ENCODE data around the gene CASP5.

CASP5 gene

DNA sequence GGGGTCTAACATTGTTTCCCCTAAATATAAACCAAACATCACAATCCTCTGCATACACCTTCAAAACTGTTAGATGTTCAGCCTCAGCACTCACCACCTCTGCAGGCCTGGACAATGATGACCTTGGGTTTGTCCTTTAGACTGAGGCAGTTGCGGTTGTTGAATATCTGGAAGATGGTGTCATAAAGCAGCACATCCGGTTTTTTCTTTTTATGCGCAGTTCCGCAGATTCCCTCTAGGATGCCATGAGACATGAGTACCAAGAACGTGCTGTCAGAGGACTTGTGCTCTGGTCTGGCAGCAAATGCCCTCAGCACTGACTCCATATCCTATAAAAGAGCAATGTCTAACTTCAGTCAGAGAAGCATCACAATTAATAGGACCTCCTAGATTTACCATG is 22.8 kb downstream of the CASP5 start:
- TF ChIP-seq ZNF274 (IDR thresholded peaks at IDR 0.05; ENCODE audit: low read depth, low read length) (no peak), YY1 (IDR thresholded peaks at IDR 0.05; ENCODE audit: insufficient read depth, insufficient read length) (no peak), SUZ12 (IDR thresholded peaks at IDR 0.05; ENCODE audit: extremely low read depth, insufficient read depth, insufficient read length) (no peak)
- no peaks in the 10 kb centered on the region for H3K27me3 ChIP-seq (ENCODE audit: insufficient read depth, insufficient read length)

DNA sequence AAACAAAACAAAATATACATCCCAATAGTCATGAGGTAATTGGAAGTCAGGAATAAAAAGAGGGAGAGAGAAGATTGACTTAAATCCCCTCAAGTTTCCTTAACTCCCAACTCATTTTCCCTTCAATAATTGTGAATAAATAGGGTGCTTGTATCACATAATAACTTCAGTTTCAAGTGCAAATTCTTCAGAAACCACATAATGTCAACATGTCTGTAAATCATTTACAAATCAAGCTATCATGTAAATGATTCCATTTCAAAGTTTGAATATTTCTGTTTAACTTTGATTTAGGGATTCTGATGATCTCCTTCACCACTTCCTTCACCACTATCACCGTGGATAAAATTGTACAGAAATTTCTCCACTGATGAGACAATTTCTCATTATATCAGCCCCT is 23.2 kb downstream of the CASP5 start:
- DNase-seq (ENCODE audit: low read depth, low spot score): no peak
- H3K27me3 ChIP-seq (ENCODE audit: insufficient read depth, insufficient read length): no peaks in the 10 kb centered on the region
- no peaks in the 10 kb centered on the region for H3K9me3 ChIP-seq (ENCODE audit: insufficient read depth, low read length)
- H3K4me3 ChIP-seq (ENCODE audit: insufficient read length, low read depth): no peak overlapping the region
- H3K4me1 ChIP-seq (ENCODE audit: insufficient read depth, insufficient read length): no peaks in the 10 kb centered on the region
- no peak overlapping the region for H3K9ac ChIP-seq (ENCODE audit: insufficient read length, low read depth)
- TF ChIP-seq YY1 (IDR thresholded peaks at IDR 0.05; ENCODE audit: insufficient read depth, insufficient read length): no peak
- no peak for TF ChIP-seq SUZ12 (IDR thresholded peaks at IDR 0.05; ENCODE audit: extremely low read depth, insufficient read depth, insufficient read length)
- TF ChIP-seq ZNF274 (IDR thresholded peaks at IDR 0.05; ENCODE audit: low read depth, low read length): no peak
- H3K36me3 ChIP-seq (ENCODE audit: insufficient read depth, insufficient read length, low read length): no peaks in the 10 kb centered on the region

More for the DNA sequence above, 22.8 kb downstream of the CASP5 start:
- no peaks in the 10 kb centered on the region for H3K9me3 ChIP-seq (ENCODE audit: insufficient read depth, low read length)
- no peak overlapping the region for H3K9ac ChIP-seq (ENCODE audit: insufficient read length, low read depth)
- DNase-seq (ENCODE audit: low read depth, low spot score): no peak
- H3K36me3 ChIP-seq (ENCODE audit: insufficient read depth, insufficient read length, low read length): no peaks in the 10 kb centered on the region
- H3K4me3 ChIP-seq (ENCODE audit: insufficient read length, low read depth): no peak overlapping the region
- H3K4me1 ChIP-seq (ENCODE audit: insufficient read depth, insufficient read length): no peaks in the 10 kb centered on the region

GRCh38 chr11:104997288-104997687 is 25.7 kb downstream of the CASP5 start:
- no peak overlapping the region for H3K4me3 ChIP-seq (ENCODE audit: insufficient read length, low read depth)
- H3K9me3 ChIP-seq (ENCODE audit: insufficient read depth, low read length): no peaks in the 10 kb centered on the region
- H3K27me3 ChIP-seq (ENCODE audit: insufficient read depth, insufficient read length): no peaks in the 10 kb centered on the region
- no peak for DNase-seq (ENCODE audit: low read depth, low spot score)
- no peaks in the 10 kb centered on the region for H3K36me3 ChIP-seq (ENCODE audit: insufficient read depth, insufficient read length, low read length)
- TF ChIP-seq SUZ12 (IDR thresholded peaks at IDR 0.05; ENCODE audit: extremely low read depth, insufficient read depth, insufficient read length) (no peak), ZNF274 (IDR thresholded peaks at IDR 0.05; ENCODE audit: low read depth, low read length) (no peak), YY1 (IDR thresholded peaks at IDR 0.05; ENCODE audit: insufficient read depth, insufficient read length) (no peak)
- H3K4me1 ChIP-seq (ENCODE audit: insufficient read depth, insufficient read length): no peaks in the 10 kb centered on the region
- no peak overlapping the region for H3K9ac ChIP-seq (ENCODE audit: insufficient read length, low read depth)

GRCh38 chr11:104995001-104995408 is 28.0 kb downstream of the CASP5 start:
- no peaks in the 10 kb centered on the region for H3K9me3 ChIP-seq (ENCODE audit: insufficient read depth, low read length)
- DNase-seq (ENCODE audit: low read depth, low spot score): no peak
- no peak overlapping the region for H3K4me3 ChIP-seq (ENCODE audit: insufficient read length, low read depth)
- no peak overlapping the region for H3K9ac ChIP-seq (ENCODE audit: insufficient read length, low read depth)
- H3K36me3 ChIP-seq (ENCODE audit: insufficient read depth, insufficient read length, low read length): no peaks in the 10 kb centered on the region
- no peaks in the 10 kb centered on the region for H3K27me3 ChIP-seq (ENCODE audit: insufficient read depth, insufficient read length)
- H3K4me1 ChIP-seq (ENCODE audit: insufficient read depth, insufficient read length): no peaks in the 10 kb centered on the region
- no peak for TF ChIP-seq ZNF274 (IDR thresholded peaks at IDR 0.05; ENCODE audit: low read depth, low read length)

- H3K4me3 ChIP-seq (ENCODE audit: insufficient read length, low read depth): no peak overlapping the region
- no peak overlapping the region for H3K9ac ChIP-seq (ENCODE audit: insufficient read length, low read depth)
- no peaks in the 10 kb centered on the region for H3K4me1 ChIP-seq (ENCODE audit: insufficient read depth, insufficient read length)
- H3K27me3 ChIP-seq (ENCODE audit: insufficient read depth, insufficient read length): no peaks in the 10 kb centered on the region
- no peaks in the 10 kb centered on the region for H3K9me3 ChIP-seq (ENCODE audit: insufficient read depth, low read length)
- no peak for DNase-seq (ENCODE audit: low read depth, low spot score)
- TF ChIP-seq YY1 (IDR thresholded peaks at IDR 0.05; ENCODE audit: insufficient read depth, insufficient read length) (no peak), SUZ12 (IDR thresholded peaks at IDR 0.05; ENCODE audit: extremely low read depth, insufficient read depth, insufficient read length) (no peak), ZNF274 (IDR thresholded peaks at IDR 0.05; ENCODE audit: low read depth, low read length) (no peak)
- H3K36me3 ChIP-seq (ENCODE audit: insufficient read depth, insufficient read length, low read length): no peaks in the 10 kb centered on the region
These were observed 30.2 kb downstream of the CASP5 start for GRCh38 chr11:104992781-104993180.

- TF ChIP-seq SUZ12 (IDR thresholded peaks at IDR 0.05; ENCODE audit: extremely low read depth, insufficient read depth, insufficient read length): no peak
- no peak for TF ChIP-seq ZNF274 (IDR thresholded peaks at IDR 0.05; ENCODE audit: low read depth, low read length)
- H3K36me3 ChIP-seq (ENCODE audit: insufficient read depth, insufficient read length, low read length): no peaks in the 10 kb centered on the region
- H3K4me1 ChIP-seq (ENCODE audit: insufficient read depth, insufficient read length): no peaks in the 10 kb centered on the region
- no peak overlapping the region for H3K9ac ChIP-seq (ENCODE audit: insufficient read length, low read depth)
- no peak overlapping the region for H3K4me3 ChIP-seq (ENCODE audit: insufficient read length, low read depth)
- no peaks in the 10 kb centered on the region for H3K27me3 ChIP-seq (ENCODE audit: insufficient read depth, insufficient read length)
- H3K9me3 ChIP-seq (ENCODE audit: insufficient read depth, low read length): no peaks in the 10 kb centered on the region
- DNase-seq (ENCODE audit: low read depth, low spot score): no peak
These were observed 31.0 kb downstream of the CASP5 start for GRCh38 chr11:104991994-104992393.

GRCh38 chr11:104984808-104985207 is 38.2 kb downstream of the CASP5 start:
- no peak for TF ChIP-seq YY1 (IDR thresholded peaks at IDR 0.05; ENCODE audit: insufficient read depth, insufficient read length)
- no peak for TF ChIP-seq SUZ12 (IDR thresholded peaks at IDR 0.05; ENCODE audit: extremely low read depth, insufficient read depth, insufficient read length)
- no peak for TF ChIP-seq ZNF274 (IDR thresholded peaks at IDR 0.05; ENCODE audit: low read depth, low read length)
- no peak overlapping the region for H3K4me3 ChIP-seq (ENCODE audit: insufficient read length, low read depth)

GRCh38 chr11:104979839-104980238 is 43.1 kb downstream of the CASP5 start:
- no peak for DNase-seq (ENCODE audit: low read depth, low spot score)
- H3K36me3 ChIP-seq (ENCODE audit: insufficient read depth, insufficient read length, low read length): no peaks in the 10 kb centered on the region
- no peaks in the 10 kb centered on the region for H3K4me1 ChIP-seq (ENCODE audit: insufficient read depth, insufficient read length)
- H3K9me3 ChIP-seq (ENCODE audit: insufficient read depth, low read length): no peaks in the 10 kb centered on the region; the same call in 1 of the 2 replicates
- H3K27me3 ChIP-seq (ENCODE audit: insufficient read depth, insufficient read length): no peaks in the 10 kb centered on the region
- H3K4me3 ChIP-seq (ENCODE audit: insufficient read length, low read depth): no peak overlapping the region
- TF ChIP-seq YY1 (IDR thresholded peaks at IDR 0.05; ENCODE audit: insufficient read depth, insufficient read length) (no peak), SUZ12 (IDR thresholded peaks at IDR 0.05; ENCODE audit: extremely low read depth, insufficient read depth, insufficient read length) (no peak), ZNF274 (IDR thresholded peaks at IDR 0.05; ENCODE audit: low read depth, low read length) (no peak)
- H3K9ac ChIP-seq (ENCODE audit: insufficient read length, low read depth): no peak overlapping the region

More at GRCh38 chr11:104984808-104985207, 38.2 kb downstream of the CASP5 start:
- no peaks in the 10 kb centered on the region for H3K9me3 ChIP-seq (ENCODE audit: insufficient read depth, low read length)
- no peaks in the 10 kb centered on the region for H3K27me3 ChIP-seq (ENCODE audit: insufficient read depth, insufficient read length)
- H3K36me3 ChIP-seq (ENCODE audit: insufficient read depth, insufficient read length, low read length): no peaks in the 10 kb centered on the region
- no peak for DNase-seq (ENCODE audit: low read depth, low spot score)
- H3K9ac ChIP-seq (ENCODE audit: insufficient read length, low read depth): no peak overlapping the region
- H3K4me1 ChIP-seq (ENCODE audit: insufficient read depth, insufficient read length): no peaks in the 10 kb centered on the region

Data from NT2/D1 (cell line).